Posterior vena cava (tissue), 2 donors: ENCODE data around the gene CCNL2. TPM values are rescaled to one million over a fixed set of nuclear protein-coding genes. Genes with fewer than 3 reads are reported as not detected.
A peak's percentile ranks its signal among the peaks of the same experiment; 100 is the strongest.
"Not testable (repeated sequence)": the region's sequence is repeated elsewhere in the genome, so short reads cannot be mapped to it uniquely, and the experiment has no call there.

Experiments
- DNase-seq: peaks from one replicate; pipeline ENCODE4 v3.0.0-alpha.2; 2020; ENCODE audit warnings: low spot score
- intact Hi-C, 2 donors: fragments of 100-400 bp; cut with DNase I; formaldehyde crosslinking; loops; one replicate each; pipeline versions ENCODE4 v1.14.1 to v1.14.2; 2022 to 2023
- total RNA-seq, 2 donors: library from RNA; stranded (reverse); fragmentation: NEBNext Ultra II Directional; extraction: Animal tissue kit (Norgen Biotek cat#: 25700); gene quantifications; one replicate each; pipeline ENCODE4 v1.2.1, GENCODE V29; 2021
- donor health status: DM: yes; HTN: yes; CAD: no.
- donor health status: DM: yes; HTN: yes; CAD: no.

Gene CCNL2
- total RNA-seq, 2 donors from 2014 or later, result 102 to 109 TPM

GRCh38 chr1:1406101-1406820, 7.1 kb upstream of the CCNL2 start:
- no peak for DNase-seq
- intact Hi-C loops, result no loop called here

GRCh38 chr1:1403653-1404052, 4.5 kb upstream of the CCNL2 start:
- intact Hi-C loops, result loop anchor here in 1 of 2 donors (5.0 kb wide), 1 partner anchor 34 kb away; the partner anchor contains the start of gene VWA1
- DNase-seq, result no peak

GRCh38 chr1:1402901-1403392, 3.8 kb upstream of the CCNL2 start:
- intact Hi-C loops, result loop anchor here in 1 of 2 donors (5.0 kb wide), 1 partner anchor 34 kb away; the partner anchor contains the start of gene VWA1

GRCh38 chr1:1402072-1402900, 3.2 kb upstream of the CCNL2 start:
- DNase-seq, result no peak
- intact Hi-C loops, result loop anchor here in 1 of 2 donors (5.0 kb wide), 1 partner anchor 35 kb away; the partner anchor contains the start of gene VWA1

More at GRCh38 chr1:1402901-1403392, 3.8 kb upstream of the CCNL2 start:
- DNase-seq, result not testable (repeated sequence)

GRCh38 chr1:1401457-1402010, 2.4 kb upstream of the CCNL2 start:
- DNase-seq, result no peak
- intact Hi-C loops, result loop anchor here in 1 of 2 donors (5.0 kb wide), 1 partner anchor 36 kb away; the partner anchor contains the start of gene VWA1

- intact Hi-C loops, result loop anchor here in 1 of 2 donors (5.0 kb wide), 1 partner anchor 36 kb away; the partner anchor contains the start of gene VWA1
- no peak for DNase-seq
Observed at GRCh38 chr1:1400576-1401456, 1.7 kb upstream of the CCNL2 start.

- no peak for DNase-seq
- intact Hi-C loops, result loop anchor here in 1 of 2 donors (5.0 kb wide), 1 partner anchor 37 kb away; the partner anchor contains the start of gene VWA1
Observed at GRCh38 chr1:1399872-1400575, 889 bp upstream of the CCNL2 start.

- no peak for DNase-seq
- intact Hi-C loops, result no loop called here
Observed at GRCh38 chr1:1398677-1399186, 403 bp downstream of the CCNL2 start.

- DNase-seq, result no peak
- intact Hi-C loops, result no loop called here
Observed at GRCh38 chr1:1397839-1398523, 1.2 kb downstream of the CCNL2 start.

- intact Hi-C loops, result no loop called here
- no peak for DNase-seq
Observed at GRCh38 chr1:1395166-1395565, 4.0 kb downstream of the CCNL2 start.

GRCh38 chr1:1394116-1394515, 5.0 kb downstream of the CCNL2 start:
- no peak for DNase-seq
- intact Hi-C loops, result no loop called here

GRCh38 chr1:1393428-1393827, 5.7 kb downstream of the CCNL2 start:
- intact Hi-C loops, result no loop called here
- DNase-seq, result no peak

- no peak for DNase-seq
- intact Hi-C loops, result no loop called here
Observed at GRCh38 chr1:1393014-1393413, 6.1 kb downstream of the CCNL2 start.

- intact Hi-C loops, result no loop called here
- peak; percentile 75 for DNase-seq
Observed at GRCh38 chr1:1391225-1391624, 7.9 kb downstream of the CCNL2 start.

GRCh38 chr1:1390675-1391074, 8.5 kb downstream of the CCNL2 start:
- DNase-seq, result no peak
- intact Hi-C loops, result no loop called here

- intact Hi-C loops, result no loop called here
- DNase-seq, result peak; percentile 57
Observed at GRCh38 chr1:1388078-1388472, 11.1 kb downstream of the CCNL2 start.
